Frontal cortex (tissue), 4 donors: ENCODE measurements around the gene PTPRQ. TPM values are rescaled to one million over a fixed set of nuclear protein-coding genes. Genes with fewer than 3 reads are reported as not detected.

Source experiments
- DNase-seq, 2 donors: peaks; one replicate each; pipeline ENCODE4 v3.0.0; 2012; ENCODE audit warnings: low spot score in 2 of 2
- FAIRE-seq: peaks from 2 replicates; lab custom pipeline; 2012; peaks lifted over from hg19 to GRCh38; lab: Jason Lieb, UNC
- total RNA-seq: library from RNA; depleted of rRNA; stranded (reverse); fragments of >200 nt; gene quantifications from one replicate; pipeline ENCODE4 v1.2.3, GENCODE V29; 2014
- donor health status: control.
- donor health status: control.
- donor health status: control.

Gene PTPRQ
- total RNA-seq, 1 donor from 2014 or later: 0.82 TPM

DNA sequence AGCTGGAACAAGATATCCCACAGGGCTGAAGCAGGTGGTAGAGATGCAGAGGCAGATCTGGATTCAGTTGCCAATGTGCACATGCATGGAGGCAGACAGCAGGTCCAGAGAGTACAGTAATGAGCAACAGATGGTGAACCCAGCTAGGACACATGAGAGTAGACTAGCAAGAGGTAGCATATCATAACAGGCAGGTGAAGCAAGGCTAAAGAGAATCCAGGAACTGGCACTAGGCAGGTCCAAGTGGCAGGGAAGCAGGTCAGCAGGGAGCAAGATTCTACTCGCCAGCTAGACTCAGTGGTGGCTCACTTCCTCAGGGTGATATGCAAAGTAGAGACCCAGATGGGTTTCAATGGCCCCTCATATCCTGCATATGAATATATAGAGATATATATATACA is 248.1 kb downstream of the PTPRQ start:
- FAIRE-seq: no peak
- DNase-seq: no peak

DNA sequence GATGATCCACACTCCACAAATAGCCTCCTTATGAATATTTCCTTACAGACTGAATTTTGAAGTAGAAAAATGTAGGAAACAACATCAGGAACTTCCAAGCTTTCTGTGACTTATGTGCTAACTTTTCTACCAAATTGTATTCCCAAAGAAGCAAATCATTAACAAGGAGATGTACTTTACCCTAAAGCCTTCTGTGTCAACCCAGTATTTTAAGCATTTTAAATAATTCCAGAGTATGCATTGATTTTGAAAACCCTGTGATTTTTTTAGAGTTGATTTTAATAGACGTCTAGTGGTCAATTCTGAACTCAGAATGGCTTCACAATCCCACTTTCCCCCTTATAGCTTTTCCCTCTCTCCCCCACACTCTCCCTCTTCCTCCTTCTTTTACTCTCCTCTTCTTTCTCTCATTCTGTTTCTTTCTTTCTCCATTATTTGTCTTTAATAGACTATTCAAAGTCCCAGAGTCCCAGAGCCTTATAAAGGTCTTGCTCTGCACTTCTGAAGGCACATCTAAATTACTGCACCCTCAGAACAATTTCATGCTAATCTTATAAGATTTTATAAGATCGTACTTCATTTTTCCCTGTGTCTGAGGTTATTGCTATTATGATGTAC is 253.3 kb downstream of the PTPRQ start:
- DNase-seq (no peak), FAIRE-seq (no peak)

DNA sequence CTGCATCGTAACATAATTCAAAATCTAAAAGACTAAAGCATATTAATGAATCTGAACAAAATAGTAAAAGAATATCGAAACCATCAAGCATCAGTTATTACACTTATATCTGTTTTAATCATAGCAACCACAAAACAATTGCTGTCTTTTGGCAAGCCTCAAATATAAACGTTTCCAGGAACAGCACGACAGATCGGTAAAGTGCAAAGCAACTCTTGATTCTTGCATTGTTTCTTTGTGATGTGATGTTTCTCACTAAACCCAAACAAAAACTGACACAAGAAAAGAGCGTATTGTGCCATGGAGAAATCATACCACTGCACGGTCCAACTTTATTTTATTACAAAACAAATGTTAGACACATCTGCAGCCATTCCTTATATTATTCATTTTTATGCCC is 254.2 kb downstream of the PTPRQ start:
- FAIRE-seq: no peak
- no peak for DNase-seq

DNA sequence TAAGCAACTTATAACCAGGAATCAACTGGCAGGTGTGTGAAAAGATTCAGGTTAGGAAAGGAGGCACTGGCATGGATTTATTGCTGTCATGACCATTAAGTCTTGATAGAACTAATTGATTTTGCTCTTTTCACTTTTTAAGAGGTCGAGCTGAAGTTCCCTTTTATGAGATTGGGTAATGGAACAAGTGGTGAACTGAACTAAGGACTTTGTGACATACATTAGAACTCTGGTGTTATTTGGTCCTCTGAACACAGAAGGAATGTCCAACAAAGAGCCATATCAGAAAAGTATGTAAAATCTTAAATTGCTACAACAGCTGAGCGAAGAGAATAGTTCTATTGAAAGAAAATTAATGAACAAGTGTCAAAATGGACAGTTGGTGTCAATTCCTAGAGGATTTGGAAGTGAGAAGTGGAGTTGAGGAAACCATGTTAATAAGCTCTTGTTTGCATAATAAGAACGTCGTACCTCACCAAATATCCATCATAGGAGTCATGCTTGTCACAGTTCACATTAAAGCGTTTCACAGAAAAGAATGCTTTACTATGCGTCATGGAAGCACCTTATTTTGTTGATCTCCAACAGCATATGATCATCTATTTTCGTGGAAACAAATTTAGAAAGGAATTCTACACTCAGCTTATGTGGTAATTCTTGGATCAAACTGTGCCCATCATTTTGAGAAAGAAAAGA is 255.0 kb downstream of the PTPRQ start:
- FAIRE-seq (no peak), DNase-seq (no peak)

DNA sequence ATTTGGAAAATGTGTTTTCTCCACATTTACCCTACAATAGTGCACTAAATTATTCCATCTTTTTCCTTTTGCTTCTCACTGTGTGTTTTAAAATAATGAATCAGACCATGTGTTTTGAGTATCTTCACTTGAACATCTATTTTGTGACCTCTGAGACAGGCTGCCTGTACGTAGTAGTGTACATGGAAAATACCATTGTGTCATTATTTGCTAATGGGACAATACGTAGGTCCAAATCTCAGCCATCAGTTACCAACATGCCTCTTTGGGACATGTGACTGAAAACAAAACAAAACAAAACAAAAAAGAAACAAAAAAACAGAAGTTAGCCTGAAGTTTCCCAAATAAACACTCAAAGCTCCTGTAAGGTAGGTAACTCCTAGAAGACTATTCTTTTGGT is 256.3 kb downstream of the PTPRQ start:
- DNase-seq (no peak), FAIRE-seq (no peak)

DNA sequence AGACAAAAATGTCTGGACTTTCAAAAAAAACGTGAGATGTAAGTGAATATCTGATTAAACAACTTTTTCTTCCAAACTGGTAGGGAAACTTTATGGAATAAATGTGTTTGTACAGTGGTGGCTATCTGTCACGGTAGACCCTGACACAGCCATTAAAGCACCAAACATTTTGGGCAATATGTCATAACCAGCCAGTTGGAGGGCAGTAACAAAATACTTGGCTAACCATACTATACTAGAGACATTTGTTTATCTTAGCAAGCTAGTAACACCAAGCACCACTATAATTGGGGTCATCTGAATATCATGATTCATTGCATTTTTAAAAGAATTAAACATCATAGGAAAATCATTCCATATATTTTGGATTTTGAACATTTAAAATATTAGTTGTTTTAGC is 257.4 kb downstream of the PTPRQ start:
- FAIRE-seq (no peak), DNase-seq (no peak)

DNA sequence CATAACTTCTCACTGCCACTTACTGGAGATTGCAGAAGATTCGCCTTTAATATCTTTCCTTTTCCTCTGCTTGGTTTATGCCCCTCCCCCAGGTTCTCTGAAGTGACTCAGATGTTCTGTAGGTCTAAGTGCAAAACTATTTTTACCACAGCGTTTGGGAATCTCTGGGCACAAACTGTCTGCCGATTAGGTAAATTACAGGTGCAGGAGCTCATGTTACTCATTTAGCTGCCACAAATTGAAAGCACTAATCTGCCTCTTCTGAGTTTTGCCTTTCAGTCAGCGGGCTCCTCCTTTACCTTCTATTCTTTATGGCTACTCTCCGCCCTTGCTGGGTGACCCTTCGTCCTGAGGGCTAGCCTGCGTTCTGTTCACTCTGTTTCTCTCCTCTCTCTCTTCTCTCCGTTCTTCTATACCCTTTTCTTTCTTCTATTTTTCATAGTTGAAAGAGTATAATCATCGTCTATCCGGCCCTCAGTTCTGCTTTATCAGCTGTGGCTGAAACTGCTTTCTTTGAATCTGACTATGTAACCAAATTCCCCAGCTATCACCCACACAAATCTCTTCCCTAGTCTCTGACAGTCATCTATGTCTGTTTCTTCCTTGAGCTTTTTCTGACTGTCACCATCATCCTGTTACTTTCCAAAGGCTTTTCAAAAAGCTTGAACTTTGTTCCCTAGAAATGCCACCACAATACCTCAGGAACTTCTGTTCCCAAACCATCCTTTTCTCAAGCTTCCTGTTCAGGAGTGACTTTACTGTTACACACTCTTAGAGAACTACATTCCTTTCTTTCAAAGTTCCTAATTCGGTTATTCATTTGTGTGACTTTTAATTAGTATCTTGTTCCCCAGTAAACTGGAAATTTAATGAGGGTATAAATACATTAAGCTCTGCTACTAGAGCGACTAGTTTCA is 259.1 kb downstream of the PTPRQ start:
- no peak for DNase-seq

DNA sequence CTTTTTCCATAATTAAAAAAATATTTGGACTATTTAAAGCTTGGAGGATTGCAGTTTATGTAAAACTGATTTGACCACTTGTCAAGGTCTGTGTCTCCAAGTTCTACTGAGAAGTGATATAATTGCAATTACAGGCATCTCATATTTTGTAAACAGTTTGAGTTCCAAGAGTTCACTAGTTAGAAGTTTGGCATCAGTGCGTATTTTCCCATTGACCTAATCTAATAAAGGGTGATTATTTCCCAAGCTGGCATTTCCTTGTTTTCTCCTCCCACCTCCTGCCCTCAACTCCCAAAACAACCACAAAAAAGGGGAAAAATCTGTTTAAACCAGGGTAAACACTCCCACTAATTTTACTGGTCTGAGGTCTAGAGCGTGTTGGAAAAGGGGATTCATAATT is 260.4 kb downstream of the PTPRQ start:
- DNase-seq (no peak), FAIRE-seq (no peak)

More for the DNA sequence above, 259.1 kb downstream of the PTPRQ start:
- no peak for FAIRE-seq

DNA sequence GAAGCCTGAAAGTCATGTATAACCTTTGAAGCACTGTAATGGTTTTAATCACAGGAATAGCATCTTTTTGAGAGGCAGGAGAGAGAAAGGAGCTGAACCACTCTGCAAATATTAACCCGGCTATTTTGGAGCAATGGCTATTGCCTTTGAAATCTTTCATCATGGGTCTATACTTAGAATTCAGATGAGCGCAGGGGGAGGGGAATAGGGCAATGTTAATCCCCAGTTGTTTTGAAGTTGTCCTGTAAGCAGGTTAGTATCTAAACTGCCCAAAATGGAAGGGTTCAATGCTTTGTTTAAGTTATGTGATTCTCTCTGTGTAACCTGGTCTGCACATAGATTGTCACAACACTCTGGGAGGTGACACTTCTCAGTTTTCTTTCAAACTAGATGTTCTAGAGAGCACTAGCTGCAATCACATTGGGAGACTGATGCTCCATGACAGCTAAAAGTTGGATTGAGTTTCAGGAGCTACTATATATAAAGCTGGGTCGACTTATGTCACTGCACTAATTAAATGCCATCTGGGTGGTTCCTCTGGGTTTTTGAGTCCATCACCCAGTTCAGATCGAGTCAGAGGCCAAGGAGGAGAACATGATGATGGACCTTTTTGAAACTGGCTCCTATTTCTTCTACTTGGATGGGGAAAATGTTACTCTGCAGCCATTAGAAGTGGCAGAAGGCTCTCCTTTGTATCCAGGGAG is 263.2 kb downstream of the PTPRQ start, which contains the start of gene MYF6:
TSS of gene MYF6 (plus strand) at position 509 of the 704 bp plus-strand sequence. CDS start at position 595, 86 bp downstream.
- FAIRE-seq: no peak
- DNase-seq: no peak

DNA sequence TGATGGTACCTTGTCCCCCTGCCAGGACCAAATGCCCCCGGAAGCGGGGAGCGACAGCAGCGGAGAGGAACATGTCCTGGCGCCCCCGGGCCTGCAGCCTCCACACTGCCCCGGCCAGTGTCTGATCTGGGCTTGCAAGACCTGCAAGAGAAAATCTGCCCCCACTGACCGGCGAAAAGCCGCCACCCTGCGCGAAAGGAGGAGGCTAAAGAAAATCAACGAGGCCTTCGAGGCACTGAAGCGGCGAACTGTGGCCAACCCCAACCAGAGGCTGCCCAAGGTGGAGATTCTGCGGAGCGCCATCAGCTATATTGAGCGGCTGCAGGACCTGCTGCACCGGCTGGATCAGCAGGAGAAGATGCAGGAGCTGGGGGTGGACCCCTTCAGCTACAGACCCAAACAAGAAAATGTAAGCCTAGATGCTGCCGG is 263.8 kb downstream of the PTPRQ start:
- FAIRE-seq (no peak), DNase-seq (no peak)

DNA sequence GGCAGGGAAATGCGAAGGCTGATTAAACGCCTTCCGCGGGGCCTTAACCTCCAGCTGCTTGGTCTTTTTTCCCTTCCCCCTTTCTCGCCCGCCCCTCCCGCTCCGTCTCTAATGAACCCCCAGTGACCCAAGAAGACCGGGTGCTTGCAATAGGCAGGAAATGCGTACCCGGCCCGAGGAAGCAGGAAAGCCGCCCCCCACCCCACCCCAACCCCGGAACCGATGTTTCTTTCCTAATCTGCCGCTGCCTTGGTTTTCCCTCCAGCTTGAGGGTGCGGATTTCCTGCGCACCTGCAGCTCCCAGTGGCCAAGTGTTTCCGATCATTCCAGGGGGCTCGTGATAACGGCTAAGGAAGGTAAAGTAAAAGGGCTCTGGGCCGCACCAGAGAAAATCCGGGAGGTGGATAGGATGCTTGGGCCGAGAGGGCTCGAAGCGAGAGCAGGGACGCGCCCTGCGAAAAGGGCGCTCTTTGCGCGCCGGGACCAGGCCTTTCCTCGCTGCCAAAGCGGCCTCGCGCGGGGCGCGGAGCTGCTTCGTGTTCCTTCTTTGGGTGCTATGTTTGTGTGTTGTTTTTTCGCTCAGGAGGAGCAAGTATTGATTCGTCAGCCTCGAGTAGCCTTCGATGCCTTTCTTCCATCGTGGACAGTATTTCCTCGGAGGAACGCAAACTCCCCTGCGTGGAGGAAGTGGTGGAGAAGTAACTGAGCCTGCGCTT is 264.4 kb downstream of the PTPRQ start:
- DNase-seq (no peak), FAIRE-seq (no peak)

DNA sequence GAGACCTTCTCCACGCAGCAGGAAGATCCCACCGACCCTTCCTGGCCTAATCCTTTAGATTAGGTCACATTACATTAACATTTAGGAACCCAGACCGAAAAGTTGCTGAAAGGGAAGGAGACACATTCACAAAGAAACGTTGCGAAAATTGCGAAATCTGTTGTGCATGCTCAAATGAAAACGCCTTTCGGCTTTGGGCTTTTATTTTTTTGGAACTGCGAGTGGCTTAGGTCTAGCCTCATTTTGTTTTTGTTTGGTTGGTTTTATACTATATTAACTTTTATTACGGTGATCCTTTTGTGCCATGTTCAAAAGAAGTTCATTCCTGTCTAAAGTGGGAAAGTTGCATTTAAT is 264.9 kb downstream of the PTPRQ start:
- DNase-seq (no peak), FAIRE-seq (no peak)

DNA sequence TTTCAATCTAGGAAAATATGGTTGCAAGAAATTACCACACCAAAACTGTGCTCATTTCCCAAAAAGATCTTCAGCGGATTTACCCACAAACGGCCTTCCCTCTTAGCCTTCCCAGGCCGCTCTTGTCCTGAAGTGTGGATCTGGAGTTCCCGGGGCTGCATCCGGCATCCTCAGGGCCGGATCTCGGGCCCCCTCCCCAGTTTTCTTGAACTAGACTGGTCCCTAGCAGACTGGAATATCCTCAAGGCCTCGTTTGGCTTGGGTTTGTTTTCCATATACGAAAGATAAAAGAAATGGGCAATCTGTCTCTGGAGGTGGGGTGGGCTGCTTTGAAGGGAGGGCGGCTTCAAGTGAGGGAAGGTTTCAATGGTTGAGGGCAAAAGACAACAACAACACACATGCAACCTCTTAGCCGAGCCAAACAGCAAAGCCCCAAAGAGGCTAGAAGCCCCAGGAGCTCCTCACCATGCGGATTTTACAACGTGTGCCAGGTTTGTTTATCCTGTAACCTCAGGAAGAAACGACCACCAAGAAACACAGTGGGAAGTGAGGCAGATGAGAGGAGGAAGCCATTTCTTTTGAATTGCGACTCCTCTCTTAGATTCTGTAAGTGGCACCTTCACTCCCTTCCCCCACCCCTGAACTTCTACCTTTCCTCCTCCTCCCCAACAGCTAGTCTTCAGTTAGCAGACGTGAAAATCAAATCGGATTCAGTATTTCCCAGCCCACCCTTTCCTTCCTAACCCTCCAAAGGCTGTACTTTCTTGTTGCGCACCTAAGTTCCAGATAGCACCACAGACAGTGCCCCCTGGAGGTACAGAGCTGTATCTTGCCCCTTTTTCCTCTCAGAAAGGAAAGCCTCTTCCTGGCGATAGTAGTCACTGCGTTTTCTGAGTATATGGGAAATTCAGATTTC is 266.0 kb downstream of the PTPRQ start:
- FAIRE-seq (no peak), DNase-seq (no peak)

DNA sequence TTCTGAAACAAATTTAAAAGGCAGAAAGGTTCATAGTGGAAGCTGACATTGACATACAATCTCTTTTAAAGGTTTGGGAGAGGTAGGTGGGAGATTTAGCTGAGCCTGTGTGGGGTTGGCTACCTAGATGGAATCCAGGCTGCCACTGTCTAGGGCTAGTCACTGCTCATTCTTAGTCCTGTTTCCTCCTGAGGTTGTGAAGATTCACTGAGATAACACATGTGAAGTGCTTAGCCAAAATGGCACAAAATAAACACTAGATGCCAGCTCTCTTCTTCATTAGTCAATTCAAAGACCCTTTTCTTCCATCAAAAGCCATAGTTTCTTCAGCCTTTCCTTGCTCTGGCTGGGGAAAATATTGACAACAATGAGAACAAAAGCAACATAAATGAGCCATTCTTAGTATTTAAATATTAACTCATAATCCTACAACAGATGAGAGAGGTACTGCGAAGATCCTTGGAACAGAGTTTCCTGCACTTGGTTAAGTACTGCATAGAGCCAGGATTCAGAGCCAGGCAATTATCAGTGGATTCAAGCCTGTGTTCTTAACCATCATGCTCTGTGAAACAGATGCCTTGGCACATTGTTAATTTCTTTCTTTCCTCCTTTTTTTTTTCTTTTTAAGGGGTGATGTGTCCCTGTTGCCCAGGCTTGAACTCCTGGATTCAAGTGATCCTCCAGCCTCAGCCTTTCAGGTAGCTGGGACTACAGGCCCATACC is 266.9 kb downstream of the PTPRQ start:
- FAIRE-seq: no peak
- no peak for DNase-seq

DNA sequence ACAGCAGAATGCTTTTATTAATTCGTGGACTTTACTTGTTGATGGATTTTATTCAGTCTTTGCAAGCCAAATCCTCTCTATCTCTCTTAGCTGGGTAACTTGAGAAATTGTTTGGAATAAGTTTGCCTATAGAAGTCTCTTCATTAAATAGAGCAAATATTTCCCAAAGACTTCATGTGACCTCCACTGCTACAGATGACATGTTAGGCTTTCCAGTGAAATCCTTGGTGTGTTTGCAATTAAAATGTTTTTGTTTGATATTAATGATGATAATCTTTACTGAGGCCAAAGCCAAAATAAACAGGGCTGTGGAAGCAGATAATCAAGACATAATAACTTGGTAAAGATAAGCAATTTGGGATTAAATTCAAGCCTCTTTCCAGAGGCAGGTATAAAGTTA is 267.8 kb downstream of the PTPRQ start:
- FAIRE-seq (no peak), DNase-seq (no peak)

DNA sequence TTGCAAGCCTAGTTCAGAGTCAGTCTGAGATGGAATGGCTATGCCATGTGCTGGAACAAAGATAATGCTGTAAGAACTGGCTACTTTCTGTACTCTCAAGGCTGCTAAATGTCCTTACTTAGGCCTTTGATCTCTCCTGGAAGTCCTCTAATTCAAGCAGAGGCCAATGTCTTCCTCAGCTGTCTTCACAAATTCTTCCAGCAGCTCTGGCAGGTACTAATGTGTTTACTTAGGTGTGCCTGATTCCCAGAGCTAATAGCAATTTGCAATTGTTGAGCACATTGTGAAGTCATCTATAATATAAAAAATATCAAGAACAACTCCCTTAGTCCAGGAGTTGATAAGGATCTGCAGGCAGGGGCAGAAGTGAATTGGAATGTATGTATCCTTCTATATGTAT is 268.8 kb downstream of the PTPRQ start:
- FAIRE-seq (no peak), DNase-seq (no peak)

DNA sequence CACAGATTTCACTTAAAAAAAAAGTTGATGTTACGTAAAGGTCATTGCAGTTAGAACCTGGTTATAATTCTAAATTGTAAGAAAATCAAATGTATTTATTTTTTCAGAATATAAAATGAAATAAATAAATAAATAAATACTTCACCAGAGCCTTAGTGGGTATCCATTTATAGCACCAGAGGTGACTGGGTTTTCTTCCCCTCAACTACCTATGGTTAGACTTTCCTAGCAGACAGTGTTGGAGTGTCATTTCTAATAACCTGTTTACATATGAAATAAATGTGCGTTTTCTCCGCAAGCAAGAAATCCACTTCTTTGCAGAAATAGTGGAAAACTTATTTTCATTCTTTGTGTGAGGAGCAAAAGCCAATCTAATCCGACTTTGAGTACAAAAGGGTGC is 269.4 kb downstream of the PTPRQ start:
- DNase-seq (no peak), FAIRE-seq (no peak)

DNA sequence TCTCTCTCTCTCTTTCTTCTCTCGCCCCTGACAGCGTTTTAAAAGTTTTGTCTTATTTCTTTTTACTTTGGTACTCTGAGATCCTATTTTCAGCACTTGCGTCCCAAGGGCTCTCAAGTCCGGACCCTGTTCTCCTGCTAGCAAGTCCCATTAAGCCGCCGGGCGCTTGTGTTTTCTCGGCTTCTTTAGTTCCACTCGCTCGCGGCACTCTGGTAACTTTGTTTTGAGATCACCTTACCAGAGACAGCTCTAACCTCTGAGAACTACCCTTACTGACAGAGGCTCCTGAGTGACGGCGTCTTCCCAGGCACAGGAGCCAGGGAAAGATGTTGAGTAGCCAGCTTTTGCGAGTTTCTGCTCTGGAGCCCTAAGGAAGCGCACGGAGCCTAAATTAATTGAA is 270.0 kb downstream of the PTPRQ start:
- DNase-seq (no peak), FAIRE-seq (no peak)
